Measurements from ENCODE around the gene RPS2. TPM values are rescaled to one million over a fixed set of nuclear protein-coding genes. Genes with fewer than 3 reads are reported as not detected.
A peak's percentile ranks its signal among the peaks of the same experiment; 100 is the strongest.

Gene RPS2
- total RNA-seq, 1 experiment from 2014 or later: 4,836 TPM

GRCh38 chr16:1998852-1999801, 34.5 kb upstream of the RPS2 start:
- H3K4me3 Mint-ChIP-seq (ENCODE audit: unreplicated experiment): no peak overlapping the region
- H3K27me3 Mint-ChIP-seq (ENCODE audit: insufficient read depth, unreplicated experiment): no peaks in the 10 kb centered on the region
- ChIA-PET CTCF (interaction anchor here (0.6 kb wide), 2 partner anchors 49 to 321 kb away, joined by 3 read pairs; partner anchors contain the start of genes JPT2 and TSC2), POLR2A (interaction anchor here (0.9 to 1.5 kb wide), 2 partner anchors 9 to 156 kb away, joined by 4 read pairs; partner anchors contain the start of gene TRAF7)
- no peak overlapping the region for H3K27ac Mint-ChIP-seq (ENCODE audit: low read depth, unreplicated experiment)
- intact Hi-C loops (cut with micrococcal nuclease): no loop called here
- H3K36me3 Mint-ChIP-seq (ENCODE audit: insufficient read depth, unreplicated experiment): peaks cover 72% of the 10 kb centered on the region
- BruUV-seq (replicated peaks): no TSS peak
- H3K9me3 Mint-ChIP-seq (ENCODE audit: unreplicated experiment): no peaks in the 10 kb centered on the region
- TF ChIP-seq CTCF (IDR thresholded peaks at IDR 0.05; ENCODE audit: unreplicated experiment): no peak
- H3K4me1 Mint-ChIP-seq (ENCODE audit: insufficient read depth, unreplicated experiment): peaks cover 7% of the 10 kb centered on the region
- DNase-seq (ENCODE audit: unreplicated experiment): no peak

- Mint-ChIP-seq H3K4me1 (ENCODE audit: insufficient read depth, unreplicated experiment) (peaks cover 13% of the 10 kb centered on the region), H3K4me3 (ENCODE audit: unreplicated experiment) (no peak overlapping the region), H3K36me3 (ENCODE audit: insufficient read depth, unreplicated experiment) (peaks cover 67% of the 10 kb centered on the region), H3K27me3 (ENCODE audit: insufficient read depth, unreplicated experiment) (no peaks in the 10 kb centered on the region), H3K9me3 (ENCODE audit: unreplicated experiment) (no peaks in the 10 kb centered on the region), H3K27ac (ENCODE audit: low read depth, unreplicated experiment) (no peak overlapping the region)
- no peak for DNase-seq (ENCODE audit: unreplicated experiment)
- no TSS peak for BruUV-seq (replicated peaks)
- ChIA-PET POLR2A (interaction anchor here (1.5 kb wide), 1 partner anchor 10 kb away, joined by 4 read pairs; no protein-coding TSS in a partner anchor), CTCF (interaction anchor here (0.6 kb wide), 1 partner anchor 74 kb away, joined by 3 read pairs; no protein-coding TSS in a partner anchor)
- intact Hi-C loops (cut with micrococcal nuclease): no loop called here
- no peak for TF ChIP-seq CTCF (IDR thresholded peaks at IDR 0.05; ENCODE audit: unreplicated experiment)
Measured at GRCh38 chr16:1998360-1998835, 33.8 kb upstream of the RPS2 start.

DNA sequence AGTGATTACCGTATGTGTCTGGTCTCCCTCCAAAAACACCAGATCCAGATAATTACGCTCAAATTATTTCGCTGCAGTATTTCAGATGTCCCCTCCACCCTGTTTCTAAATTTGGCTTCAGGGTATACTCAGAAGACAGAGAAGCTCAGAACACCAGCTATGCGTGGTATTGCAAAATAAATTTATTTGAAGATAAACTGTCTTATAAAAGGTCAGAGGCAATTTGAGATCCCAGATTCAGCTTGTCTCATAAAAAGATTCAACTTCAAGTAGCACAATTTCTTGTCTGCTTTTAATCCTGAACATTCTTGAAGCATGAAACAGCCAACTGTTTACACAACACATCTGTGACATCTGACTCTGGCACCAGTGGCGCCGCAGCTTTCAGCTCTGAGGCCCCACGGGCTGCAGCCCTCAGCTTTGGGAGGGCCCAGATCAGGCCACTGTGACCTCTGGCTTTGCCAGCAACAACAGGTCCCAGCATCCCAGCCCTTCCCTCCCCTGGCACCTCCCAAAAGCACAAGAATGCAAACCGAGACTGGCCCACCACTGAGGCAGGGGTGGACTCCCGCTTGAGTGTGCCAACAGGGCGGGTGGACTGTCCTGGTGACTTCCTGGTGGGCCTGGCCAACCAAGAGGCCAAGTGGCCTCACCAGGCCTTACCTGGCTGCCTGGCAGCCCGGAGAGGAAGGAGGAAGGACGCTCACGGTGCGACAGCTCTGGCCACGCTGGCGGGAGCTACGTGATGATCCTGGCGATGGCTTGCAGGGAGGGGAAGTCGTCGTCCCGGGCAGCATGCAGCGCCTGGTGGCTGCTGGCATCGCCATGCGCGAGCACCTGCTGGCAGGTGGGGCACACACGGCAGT, 33.1 kb upstream of the RPS2 start:
- TSS peak; percentile 41 for BruUV-seq (replicated peaks)
- ChIA-PET CTCF (interaction anchor here (0.6 kb wide), 1 partner anchor 74 kb away, joined by 3 read pairs; no protein-coding TSS in a partner anchor), POLR2A (interaction anchor here (0.7 to 4.8 kb wide), 4 partner anchors 10 to 47 kb away, joined by 4 to 41 read pairs (median 9); partner anchors contain the start of genes GFER and ZNF598)
- Mint-ChIP-seq H3K27ac (ENCODE audit: low read depth, unreplicated experiment) (no peak overlapping the region), H3K27me3 (ENCODE audit: insufficient read depth, unreplicated experiment) (no peaks in the 10 kb centered on the region), H3K36me3 (ENCODE audit: insufficient read depth, unreplicated experiment) (peaks cover 60% of the 10 kb centered on the region), H3K9me3 (ENCODE audit: unreplicated experiment) (no peaks in the 10 kb centered on the region), H3K4me1 (ENCODE audit: insufficient read depth, unreplicated experiment) (peaks cover 13% of the 10 kb centered on the region), H3K4me3 (ENCODE audit: unreplicated experiment) (no peak overlapping the region)
- intact Hi-C loops (cut with micrococcal nuclease): no loop called here
- no peak for TF ChIP-seq CTCF (IDR thresholded peaks at IDR 0.05; ENCODE audit: unreplicated experiment)
- no peak for DNase-seq (ENCODE audit: unreplicated experiment)

All from MCF 10A (cell line).